Trophoblast cell (in vitro differentiated cells and primary cell): ENCODE data around the gene CLEC2D.
A peak's percentile ranks its signal among the peaks of the same experiment; 100 is the strongest.
"Not testable (repeated sequence)": the region's sequence is repeated elsewhere in the genome, so short reads cannot be mapped to it uniquely, and the experiment has no call there.

Experiments
- DNase-seq, 2 donors: peaks; one replicate each; pipeline ENCODE4 v3.0.0-alpha.2; 2016
- H2AFZ ChIP-seq: 2 replicates; pipeline ENCODE4 v1.6.1; 2013; ENCODE audit warnings: low read length, moderate library complexity, mild to moderate bottlenecking; ENCODE audit not compliant: insufficient read depth, poor library complexity
- H2AK5ac ChIP-seq: 2 replicates; pipeline ENCODE4 v1.6.1; 2013; ENCODE audit warnings: mild to moderate bottlenecking, low read length
- H2BK120ac ChIP-seq: 2 replicates; pipeline ENCODE4 v1.6.1; 2013; ENCODE audit warnings: low read length, mild to moderate bottlenecking, moderate library complexity; ENCODE audit not compliant: insufficient read depth, poor library complexity
- H2BK12ac ChIP-seq: 2 replicates; pipeline ENCODE4 v1.6.1; 2013; ENCODE audit warnings: mild to moderate bottlenecking, low read length, moderate library complexity
- H2BK5ac ChIP-seq: 2 replicates; pipeline ENCODE4 v1.6.1; 2013; ENCODE audit warnings: low read length, low read depth, moderate library complexity, mild to moderate bottlenecking; ENCODE audit not compliant: poor library complexity
- H3K14ac ChIP-seq: 2 replicates; pipeline ENCODE4 v1.6.1; 2013; ENCODE audit warnings: mild to moderate bottlenecking, low read length
- H3K18ac ChIP-seq: 2 replicates; pipeline ENCODE4 v1.6.1; 2013; ENCODE audit warnings: mild to moderate bottlenecking, low read length
- H3K23ac ChIP-seq: 2 replicates; pipeline ENCODE4 v1.6.1; 2013; ENCODE audit warnings: low read length
- H3K27ac ChIP-seq: 2 replicates; pipeline ENCODE4 v1.5.1; 2013; ENCODE audit warnings: low read depth, mild to moderate bottlenecking, inconsistent platforms, low read length, moderate library complexity
- H3K27me3 ChIP-seq: 2 replicates; pipeline ENCODE4 v1.6.1; 2013; ENCODE audit warnings: inconsistent platforms, mild to moderate bottlenecking, low read length, moderate library complexity; ENCODE audit not compliant: insufficient read depth
- H3K36me3 ChIP-seq, 2 experiments: 1 replicate in 1 of 2; 2 replicates in 1 of 2; pipeline ENCODE4 v1.6.1; 2013; ENCODE audit warnings: low read length in 2 of 2, mild to moderate bottlenecking in 2 of 2, moderate library complexity in 1 of 2; ENCODE audit not compliant: insufficient read depth in 2 of 2, control insufficient read depth in 1 of 2
- H3K4ac ChIP-seq: 2 replicates; pipeline ENCODE4 v1.6.1; 2013; ENCODE audit warnings: low read depth, mild to moderate bottlenecking, low read length, moderate library complexity
- H3K4me1 ChIP-seq, 2 experiments: 1 replicate in 1 of 2; 2 replicates in 1 of 2; pipeline ENCODE4 v1.6.1; 2013; ENCODE audit warnings: low read length in 2 of 2, mild to moderate bottlenecking in 2 of 2, moderate library complexity in 1 of 2; ENCODE audit not compliant: insufficient read depth in 2 of 2, control insufficient read depth in 1 of 2
- H3K4me2 ChIP-seq: 2 replicates; pipeline ENCODE4 v1.6.1; 2013; ENCODE audit warnings: inconsistent platforms, mild to moderate bottlenecking, low read length, moderate library complexity
- H3K4me3 ChIP-seq: 2 replicates; pipeline ENCODE4 v1.5.1; 2013; ENCODE audit warnings: mild to moderate bottlenecking, low read depth, low read length, inconsistent platforms
- H3K79me1 ChIP-seq: one replicate; pipeline ENCODE4 v1.6.1; 2013; ENCODE audit warnings: low read length
- H3K79me2 ChIP-seq: 2 replicates; pipeline ENCODE4 v1.6.1; 2013; ENCODE audit warnings: low read length, mild to moderate bottlenecking; ENCODE audit not compliant: control insufficient read depth, insufficient read depth, poor library complexity
- H3K9ac ChIP-seq: 2 replicates; pipeline ENCODE4 v1.6.1; 2013; ENCODE audit warnings: mild to moderate bottlenecking, low read length
- H3K9me3 ChIP-seq: 2 replicates; pipeline ENCODE4 v1.6.1; 2013; ENCODE audit warnings: low read depth, mild to moderate bottlenecking, control low read depth, inconsistent platforms, low read length; ENCODE audit not compliant: insufficient read depth
- H4K12ac ChIP-seq: 2 replicates; pipeline ENCODE4 v1.6.1; 2013; ENCODE audit warnings: low read depth, mild to moderate bottlenecking, low read length, moderate library complexity
- H4K8ac ChIP-seq: 2 replicates; pipeline ENCODE4 v1.6.1; 2013; ENCODE audit warnings: low read depth, mild to moderate bottlenecking, low read length, moderate library complexity
- H4K91ac ChIP-seq: one replicate; pipeline ENCODE4 v1.6.1; 2013; ENCODE audit warnings: low read depth, mild to moderate bottlenecking, low read length, moderate library complexity
- WGBS: extraction: QIAGEN DNeasy Blood & Tissue Kit; methylation state at CpG from one replicate; pipeline ENCODE4 v1.1.7; 2013; ENCODE audit warnings: missing lambda C conversion rate; ENCODE audit not compliant: insufficient read length, insufficient coverage; ENCODE audit errors: extremely low coverage; 5-methylcytosine and 5-hydroxymethylcytosine counted together

The CLEC2D gene

GRCh38 chr12:9739404-9740105 lies 70.0 kb downstream of the CLEC2D start:
- not testable (repeated sequence) for H3K4me1 ChIP-seq, H3K14ac ChIP-seq, H2BK120ac ChIP-seq, H3K18ac ChIP-seq, H2BK5ac ChIP-seq, H2AK5ac ChIP-seq, H3K27ac ChIP-seq, H4K8ac ChIP-seq, H3K9me3 ChIP-seq, H2BK12ac ChIP-seq, H3K36me3 ChIP-seq, H3K23ac ChIP-seq, H4K12ac ChIP-seq, H3K4me3 ChIP-seq, H3K4ac ChIP-seq, H3K4me2 ChIP-seq, H3K79me2 ChIP-seq, H3K9ac ChIP-seq, H3K27me3 ChIP-seq, H3K79me1 ChIP-seq, H2AFZ ChIP-seq, H4K91ac ChIP-seq
- DNase-seq: peak in 1 of 2 donors; percentile 41
- WGBS: no CpG with 5 or more reads among the region's 54 CpGs

- no peak overlapping the region for H2BK12ac ChIP-seq
- no peak overlapping the region for H3K23ac ChIP-seq
- no peak overlapping the region for H2AK5ac ChIP-seq
- H4K12ac ChIP-seq: no peak overlapping the region
- no peak overlapping the region for H3K4me3 ChIP-seq
- no peaks in the 10 kb centered on the region for H3K79me1 ChIP-seq
- H3K27me3 ChIP-seq: no peaks in the 10 kb centered on the region
- H3K27ac ChIP-seq: no peak overlapping the region
- no peak overlapping the region for H4K8ac ChIP-seq
- H3K4ac ChIP-seq: no peak overlapping the region
- no peak overlapping the region for H2AFZ ChIP-seq
- H3K79me2 ChIP-seq: no peaks in the 10 kb centered on the region
- H3K36me3 ChIP-seq: no peaks in the 10 kb centered on the region
- H4K91ac ChIP-seq: no peak overlapping the region
- no peak overlapping the region for H3K9ac ChIP-seq
- peak in 1 of 2 donors; percentile 31 for DNase-seq
- no peak overlapping the region for H3K14ac ChIP-seq
- no peak overlapping the region for H3K4me2 ChIP-seq
- H2BK120ac ChIP-seq: no peak overlapping the region
- peaks cover 2 to 3% of the 10 kb centered on the region in 2 experiments for H3K4me1 ChIP-seq
- H2BK5ac ChIP-seq: no peak overlapping the region
- H3K9me3 ChIP-seq: no peaks in the 10 kb centered on the region
- no CpG with 5 or more reads among the region's 7 CpGs for WGBS
- no peak overlapping the region for H3K18ac ChIP-seq
Observed at GRCh38 chr12:9740106-9740750, 70.7 kb downstream of the CLEC2D start.

GRCh38 chr12:9741726-9742125 lies 72.2 kb downstream of the CLEC2D start:
- H3K9ac ChIP-seq: no peak overlapping the region
- no peak overlapping the region for H2BK5ac ChIP-seq
- no peak overlapping the region for H4K12ac ChIP-seq
- H3K27ac ChIP-seq: no peak overlapping the region
- H3K4me3 ChIP-seq: no peak overlapping the region
- no peaks in the 10 kb centered on the region for H3K9me3 ChIP-seq
- no peaks in the 10 kb centered on the region for H3K79me1 ChIP-seq
- peaks cover 3 to 4% of the 10 kb centered on the region in 2 experiments for H3K4me1 ChIP-seq
- no peak overlapping the region for H2AK5ac ChIP-seq
- no peak for DNase-seq
- H3K18ac ChIP-seq: no peak overlapping the region
- no peak overlapping the region for H4K91ac ChIP-seq
- no peak overlapping the region for H3K23ac ChIP-seq
- H3K4me2 ChIP-seq: no peak overlapping the region
- no peak overlapping the region for H2BK12ac ChIP-seq
- H3K14ac ChIP-seq: no peak overlapping the region
- no peak overlapping the region for H4K8ac ChIP-seq
- no peaks in the 10 kb centered on the region for H3K36me3 ChIP-seq
- H2AFZ ChIP-seq: no peak overlapping the region
- no peak overlapping the region for H3K4ac ChIP-seq
- WGBS: no CpG with 5 or more reads among the region's 4 CpGs
- no peak overlapping the region for H2BK120ac ChIP-seq
- H3K27me3 ChIP-seq: no peaks in the 10 kb centered on the region
- H3K79me2 ChIP-seq: no peaks in the 10 kb centered on the region

- Histone ChIP-seq H2AK5ac (no peak overlapping the region), H4K91ac (no peak overlapping the region), H3K14ac (no peak overlapping the region), H2BK5ac (no peak overlapping the region), H2AFZ (no peak overlapping the region), H3K4me1 (peaks cover 3 to 4% of the 10 kb centered on the region in 2 experiments), H4K12ac (no peak overlapping the region), H3K4ac (no peak overlapping the region), H3K23ac (no peak overlapping the region), H2BK120ac (no peak overlapping the region), H3K18ac (no peak overlapping the region), H3K79me2 (no peaks in the 10 kb centered on the region), H4K8ac (no peak overlapping the region), H3K27me3 (no peaks in the 10 kb centered on the region), H3K36me3 (no peaks in the 10 kb centered on the region), H2BK12ac (no peak overlapping the region), H3K79me1 (no peaks in the 10 kb centered on the region), H3K4me2 (no peak overlapping the region), H3K9me3 (no peaks in the 10 kb centered on the region), H3K27ac (no peak overlapping the region), H3K4me3 (no peak overlapping the region), H3K9ac (no peak overlapping the region)
- no peak for DNase-seq
- WGBS: no CpG with 5 or more reads among the region's 5 CpGs
Observed at GRCh38 chr12:9742661-9743060, 73.1 kb downstream of the CLEC2D start.
